ENCODE data around the gene ARHGAP31. TPM values are rescaled to one million over a fixed set of nuclear protein-coding genes. Genes with fewer than 3 reads are reported as not detected.

ARHGAP31 gene
- total RNA-seq, 1 donor from 2014 or later, result 6.3 TPM

GRCh38 chr3:119296727-119297122 is 2.5 kb downstream of the ARHGAP31 start:
- no peak for DNase-seq (ENCODE audit: low read depth, low spot score)
- Mint-ChIP-seq H3K27ac (ENCODE audit: unreplicated experiment) (no peak overlapping the region), H3K4me1 (peaks cover 43% of the 10 kb centered on the region), H3K4me3 (peak overlapping the region; percentile 93), H3K9me3 (no peaks in the 10 kb centered on the region), H3K27me3 (ENCODE audit: low read depth) (peaks cover 15% of the 10 kb centered on the region), H3K36me3 (ENCODE audit: low read depth) (no peaks in the 10 kb centered on the region)
- no peak for TF ChIP-seq CTCF (conservative IDR thresholded peaks at IDR 0.05)

- no peak for TF ChIP-seq CTCF (conservative IDR thresholded peaks at IDR 0.05)
- H3K4me3 Mint-ChIP-seq, result peak overlapping the region; percentile 93
- no peak overlapping the region for H3K27ac Mint-ChIP-seq (ENCODE audit: unreplicated experiment)
- peaks cover 15% of the 10 kb centered on the region for H3K27me3 Mint-ChIP-seq (ENCODE audit: low read depth)
- no peak for DNase-seq (ENCODE audit: low read depth, low spot score)
- H3K4me1 Mint-ChIP-seq, result peaks cover 43% of the 10 kb centered on the region
- H3K36me3 Mint-ChIP-seq (ENCODE audit: low read depth), result no peaks in the 10 kb centered on the region
- H3K9me3 Mint-ChIP-seq, result no peaks in the 10 kb centered on the region
These were observed 3.0 kb downstream of the ARHGAP31 start for GRCh38 chr3:119297169-119297568.

- H3K4me3 Mint-ChIP-seq, result no peak overlapping the region
- no peak overlapping the region for H3K27ac Mint-ChIP-seq (ENCODE audit: unreplicated experiment)
- H3K9me3 Mint-ChIP-seq, result no peaks in the 10 kb centered on the region
These were observed 4.4 kb downstream of the ARHGAP31 start for GRCh38 chr3:119298565-119298941.

GRCh38 chr3:119300991-119301391 is 6.8 kb downstream of the ARHGAP31 start:
- H3K9me3 Mint-ChIP-seq, result no peaks in the 10 kb centered on the region
- H3K27me3 Mint-ChIP-seq (ENCODE audit: low read depth), result peaks cover 5% of the 10 kb centered on the region
- DNase-seq (ENCODE audit: low read depth, low spot score), result no peak
- no peak overlapping the region for H3K27ac Mint-ChIP-seq (ENCODE audit: unreplicated experiment)
- TF ChIP-seq CTCF (conservative IDR thresholded peaks at IDR 0.05), result no peak
- H3K4me3 Mint-ChIP-seq, result no peak overlapping the region
- H3K4me1 Mint-ChIP-seq, result peaks cover 23% of the 10 kb centered on the region
- no peaks in the 10 kb centered on the region for H3K36me3 Mint-ChIP-seq (ENCODE audit: low read depth)

More at GRCh38 chr3:119298565-119298941, 4.4 kb downstream of the ARHGAP31 start:
- Mint-ChIP-seq H3K36me3 (ENCODE audit: low read depth) (no peaks in the 10 kb centered on the region), H3K27me3 (ENCODE audit: low read depth) (peaks cover 8% of the 10 kb centered on the region), H3K4me1 (peaks cover 31% of the 10 kb centered on the region)
- no peak for TF ChIP-seq CTCF (conservative IDR thresholded peaks at IDR 0.05)
- DNase-seq (ENCODE audit: low read depth, low spot score), result no peak

- Mint-ChIP-seq H3K4me1 (peaks cover 20% of the 10 kb centered on the region), H3K4me3 (no peak overlapping the region)
These were observed 7.5 kb downstream of the ARHGAP31 start for GRCh38 chr3:119301662-119302061.

More at GRCh38 chr3:119301662-119302061, 7.5 kb downstream of the ARHGAP31 start:
- no peak for DNase-seq (ENCODE audit: low read depth, low spot score)
- Mint-ChIP-seq H3K27me3 (ENCODE audit: low read depth) (peaks cover 5% of the 10 kb centered on the region), H3K27ac (ENCODE audit: unreplicated experiment) (no peak overlapping the region), H3K9me3 (no peaks in the 10 kb centered on the region), H3K36me3 (ENCODE audit: low read depth) (no peaks in the 10 kb centered on the region)
- no peak for TF ChIP-seq CTCF (conservative IDR thresholded peaks at IDR 0.05)
